GM10266 (cell line): Measurements from ENCODE around the gene DPYD.

ENCODE experiments used
- DNase-seq: peaks from one replicate; pipeline ENCODE4 v3.0.0; 2012; ENCODE audit errors: extremely low spot score
- CTCF ChIP-seq: IDR thresholded peaks from 2 replicates; pipeline ENCODE4 v1.5.1; 2012; ENCODE audit warnings: mild to moderate bottlenecking, low read depth; ENCODE audit not compliant: control insufficient read depth, insufficient read depth; ENCODE audit errors: missing control alignments

The DPYD gene

DNA sequence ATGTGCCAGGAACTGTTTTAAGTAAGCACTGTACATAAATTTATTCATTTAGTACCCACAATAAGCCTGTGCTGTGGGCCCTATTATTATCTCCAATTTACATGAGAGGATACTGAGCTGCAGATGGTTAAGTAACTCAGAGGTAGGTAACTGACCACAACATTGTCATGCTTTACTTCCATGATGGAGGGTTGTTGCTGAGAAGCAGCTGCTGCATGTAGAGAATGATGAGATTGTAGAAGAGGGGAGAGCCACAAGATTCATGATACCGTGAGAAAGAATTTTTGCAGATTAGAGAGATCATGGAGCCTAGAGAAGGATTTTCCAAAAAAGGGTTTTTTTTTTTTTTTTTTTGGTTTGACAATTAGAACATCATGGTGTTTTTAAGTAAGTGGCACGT lies 886.2 kb downstream of the DPYD start:
- no peak for TF ChIP-seq CTCF
- no peak for DNase-seq

GRCh38 chr1:97033949-97034348 lies 886.9 kb downstream of the DPYD start:
- no peak for DNase-seq
- no peak for TF ChIP-seq CTCF
